EH (cell line): ENCODE measurements around the gene CRYBB1.

Experiments
- DNase-seq: peaks from one replicate; pipeline ENCODE4 v3.0.0-alpha.2; 2015; ENCODE audit warnings: low read depth

The CRYBB1 gene

GRCh38 chr22:26552466-26552865 is 65.4 kb downstream of the CRYBB1 start:
- DNase-seq, result peak; percentile 45

- no peak for DNase-seq
These were observed 66.3 kb downstream of the CRYBB1 start for GRCh38 chr22:26551568-26551967.

GRCh38 chr22:26550498-26551033 is 67.3 kb downstream of the CRYBB1 start:
- DNase-seq, result peak; percentile 99

GRCh38 chr22:26549902-26550497 is 67.8 kb downstream of the CRYBB1 start:
- no peak for DNase-seq
